Left lung (tissue), 10 donors: ENCODE data around the gene GJA9. TPM values are rescaled to one million over a fixed set of nuclear protein-coding genes. Genes with fewer than 3 reads are reported as not detected.

Experiments
- ATAC-seq: fragments of 200-7000 bp; cut with Tn5 transposase; one replicate; pipeline ENCODE4 v1.9.1; 2020; ENCODE audit warnings: moderate library complexity
- DNase-seq, 4 donors: peaks; one replicate each; pipeline ENCODE4 v3.0.0-alpha.2; 2013 to 2020
- H3K27ac ChIP-seq, 2 donors: fragments of 200-600 bp; sonication (generic) in 1 of 2; one replicate each; pipeline versions ENCODE4 v1.5.0 to v1.8.0; 2020 to 2021
- H3K27me3 ChIP-seq, 2 donors: fragments of 200-600 bp; sonication (generic) in 1 of 2; one replicate each; pipeline versions ENCODE4 v1.5.0 to v1.8.0; 2020 to 2021
- H3K36me3 ChIP-seq, 2 donors: fragments of 200-600 bp; sonication (generic) in 1 of 2; one replicate each; pipeline versions ENCODE4 v1.5.0 to v1.8.0; 2020 to 2021
- H3K4me1 ChIP-seq, 2 donors: fragments of 200-600 bp; one replicate each; pipeline ENCODE4 v1.8.0; 2021
- H3K4me3 ChIP-seq, 2 donors: fragments of 200-600 bp; sonication (generic) in 1 of 2; one replicate each; pipeline versions ENCODE4 v1.5.0 to v1.8.0; 2020 to 2021; ENCODE audit warnings: mild to moderate bottlenecking in 1 of 2
- H3K9me3 ChIP-seq, 2 donors: fragments of 200-600 bp; sonication (generic) in 1 of 2; one replicate each; pipeline versions ENCODE4 v1.5.0 to v1.8.0; 2020 to 2021
- CTCF ChIP-seq, 2 donors: fragments of 200-600 bp; sonication (generic) in 1 of 2; IDR thresholded peaks; one replicate each; pipeline versions ENCODE4 v1.5.0 to v1.8.0; 2021; ENCODE audit warnings: antibody characterized with exemption in 2 of 2
- intact Hi-C, 2 donors: fragments of 100-400 bp; cut with DNase I; formaldehyde crosslinking; loops; one replicate each; pipeline versions ENCODE4 v1.11.2 to v1.14.2; 2022
- polyA plus RNA-seq, 6 donors: library from polyadenylated mRNA; unstranded; fragments of 120-200 nt; gene quantifications; one replicate each; pipeline ENCODE4 v1.2.1, GENCODE V29; 2013; ENCODE audit not compliant: insufficient read length in 6 of 6
- total RNA-seq, 2 donors: library from RNA; stranded (reverse); fragmentation: NEBNext Ultra II Directional; extraction: Animal tissue kit (Norgen Biotek cat#: 25700); gene quantifications; one replicate each; pipeline ENCODE4 v1.2.1, GENCODE V29; 2021
- donor health status: DM: no; HTN: yes; CAD: no.
- donor health status: DM: no; HTN: no; CAD: no.

The GJA9 gene
- total and polyA plus RNA-seq, 8 donors: 0.15 to 0.81 (median 0.41) TPM; not detected in 1

- H3K27me3 ChIP-seq: no peaks in the 10 kb centered on the region
- no peak for TF ChIP-seq CTCF (IDR thresholded peaks at IDR 0.05)
- intact Hi-C loops: no loop called here
- no peak overlapping the region for H3K4me3 ChIP-seq
- H3K9me3 ChIP-seq: no peaks in the 10 kb centered on the region
- peak; percentile 38 for ATAC-seq
- no peak for DNase-seq
- no peaks in the 10 kb centered on the region for H3K36me3 ChIP-seq
- no peak overlapping the region for H3K27ac ChIP-seq
- no peaks in the 10 kb centered on the region for H3K4me1 ChIP-seq
Observed at GRCh38 chr1:38923607-38924006, 42.2 kb upstream of the GJA9 start.

GRCh38 chr1:38919130-38919529, 37.7 kb upstream of the GJA9 start:
- Histone ChIP-seq H3K27ac (no peak overlapping the region), H3K36me3 (no peaks in the 10 kb centered on the region), H3K27me3 (no peaks in the 10 kb centered on the region), H3K4me1 (no peaks in the 10 kb centered on the region), H3K9me3 (no peaks in the 10 kb centered on the region), H3K4me3 (no peak overlapping the region)
- intact Hi-C loops: no loop called here
- DNase-seq (no peak), ATAC-seq (no peak)
- no peak for TF ChIP-seq CTCF (IDR thresholded peaks at IDR 0.05)

GRCh38 chr1:38918568-38918967, 37.2 kb upstream of the GJA9 start:
- TF ChIP-seq CTCF (IDR thresholded peaks at IDR 0.05): no peak
- no peaks in the 10 kb centered on the region for H3K36me3 ChIP-seq
- H3K27ac ChIP-seq: no peak overlapping the region
- no peaks in the 10 kb centered on the region for H3K27me3 ChIP-seq
- intact Hi-C loops: no loop called here
- DNase-seq (no peak), ATAC-seq (no peak)
- no peaks in the 10 kb centered on the region for H3K4me1 ChIP-seq
- H3K9me3 ChIP-seq: no peaks in the 10 kb centered on the region
- no peak overlapping the region for H3K4me3 ChIP-seq

GRCh38 chr1:38917772-38918171, 36.4 kb upstream of the GJA9 start:
- no peaks in the 10 kb centered on the region for H3K4me1 ChIP-seq
- no peaks in the 10 kb centered on the region for H3K27me3 ChIP-seq
- TF ChIP-seq CTCF (IDR thresholded peaks at IDR 0.05): no peak
- no peaks in the 10 kb centered on the region for H3K9me3 ChIP-seq
- ATAC-seq (no peak), DNase-seq (no peak)
- intact Hi-C loops: no loop called here
- no peak overlapping the region for H3K27ac ChIP-seq
- no peaks in the 10 kb centered on the region for H3K36me3 ChIP-seq
- no peak overlapping the region for H3K4me3 ChIP-seq

GRCh38 chr1:38917337-38917736, 36.0 kb upstream of the GJA9 start:
- DNase-seq (no peak), ATAC-seq (no peak)
- no peaks in the 10 kb centered on the region for H3K27me3 ChIP-seq
- no peaks in the 10 kb centered on the region for H3K4me1 ChIP-seq
- no peaks in the 10 kb centered on the region for H3K36me3 ChIP-seq
- no peak overlapping the region for H3K27ac ChIP-seq
- no peaks in the 10 kb centered on the region for H3K9me3 ChIP-seq
- no peak overlapping the region for H3K4me3 ChIP-seq
- intact Hi-C loops: no loop called here
- no peak for TF ChIP-seq CTCF (IDR thresholded peaks at IDR 0.05)
